Liver (tissue), 2 donors: Measurements from ENCODE around the gene DYNLT2.

Experiments used
- HNF4G ChIP-seq: IDR thresholded peaks from 2 replicates; pipeline ENCODE4 v1.6.1; 2016; ENCODE audit warnings: antibody characterized with exemption
- TF ChIP-seq, protein P1 (sequence below): IDR thresholded peaks from 2 replicates; pipeline ENCODE4 v1.6.1; 2016; ENCODE audit warnings: antibody characterized with exemption
- donor health status: healthy.

DNA sequence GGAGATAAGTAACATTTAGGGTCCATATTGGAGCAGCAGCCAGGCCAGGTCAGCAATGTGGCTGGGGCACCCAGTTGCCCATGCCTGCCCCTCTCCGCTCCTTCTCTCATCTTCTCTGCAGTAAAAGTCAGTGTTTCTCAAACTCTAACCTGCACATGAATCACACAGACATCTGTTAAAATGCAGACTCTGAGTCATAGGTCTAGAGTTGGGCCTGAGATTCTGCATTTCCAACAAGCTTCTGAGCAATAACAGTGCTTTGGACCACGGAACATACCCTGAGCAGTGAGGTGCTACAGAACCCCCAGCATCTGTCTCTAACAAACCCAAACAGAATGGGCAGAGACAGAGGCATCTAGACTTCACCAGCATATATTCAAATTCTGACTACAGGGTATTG lies 37.2 kb downstream of the DYNLT2 start:
- TF ChIP-seq, protein P1, sequence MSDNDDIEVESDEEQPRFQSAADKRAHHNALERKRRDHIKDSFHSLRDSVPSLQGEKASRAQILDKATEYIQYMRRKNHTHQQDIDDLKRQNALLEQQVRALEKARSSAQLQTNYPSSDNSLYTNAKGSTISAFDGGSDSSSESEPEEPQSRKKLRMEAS, result no peak
- TF ChIP-seq HNF4G, result no peak
